DMS 273 (cell line): Measurements from ENCODE around the gene TMEM169.
A peak's percentile ranks its signal among the peaks of the same experiment; 100 is the strongest.
"Not testable (repeated sequence)": the region's sequence is repeated elsewhere in the genome, so short reads cannot be mapped to it uniquely, and the experiment has no call there.

Experiments
- DNase-seq: peaks from one replicate; lab custom pipeline; 2025; ENCODE audit not compliant: unreplicated experiment; lab: John Stamatoyannopoulos, UW

TMEM169 gene

DNA sequence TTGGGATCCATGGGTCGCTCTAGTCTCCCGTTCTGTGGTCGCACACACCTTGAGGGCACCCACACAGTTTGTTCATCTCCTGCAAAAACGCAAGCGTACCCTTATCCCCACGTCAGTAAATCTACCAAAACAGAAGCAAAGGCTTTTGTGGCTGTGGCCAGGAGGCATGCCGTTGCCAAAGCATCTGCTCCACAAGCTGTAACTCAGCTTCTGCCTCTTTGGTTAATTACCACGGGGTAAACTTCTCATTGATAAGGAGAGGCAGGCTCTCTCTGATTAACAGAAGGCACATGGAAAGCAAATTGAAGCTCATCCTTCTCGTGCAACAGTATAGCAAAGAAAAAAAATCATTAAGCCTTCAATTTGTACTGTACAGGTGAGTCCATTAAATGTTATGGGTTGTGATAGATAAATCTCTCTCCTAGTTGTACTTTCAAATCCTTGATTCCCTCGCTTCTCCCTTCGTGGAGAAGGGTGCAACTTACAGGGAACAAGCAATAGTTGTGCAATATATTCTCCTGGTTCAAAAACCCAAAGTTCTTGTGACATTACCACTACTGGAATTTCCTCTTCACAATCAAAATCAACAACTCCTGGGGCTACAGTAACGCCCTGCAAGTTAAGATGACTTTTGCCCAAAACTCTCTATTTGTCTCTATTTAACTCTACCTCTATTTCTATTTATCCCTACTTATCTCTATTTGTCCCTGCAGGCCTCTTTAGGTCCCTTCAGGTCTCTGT is 10.4 kb upstream of the TMEM169 start:
- DNase-seq: peak; percentile 42

GRCh38 chr2:216072473-216072872 is 9.2 kb upstream of the TMEM169 start:
- DNase-seq: no peak

DNA sequence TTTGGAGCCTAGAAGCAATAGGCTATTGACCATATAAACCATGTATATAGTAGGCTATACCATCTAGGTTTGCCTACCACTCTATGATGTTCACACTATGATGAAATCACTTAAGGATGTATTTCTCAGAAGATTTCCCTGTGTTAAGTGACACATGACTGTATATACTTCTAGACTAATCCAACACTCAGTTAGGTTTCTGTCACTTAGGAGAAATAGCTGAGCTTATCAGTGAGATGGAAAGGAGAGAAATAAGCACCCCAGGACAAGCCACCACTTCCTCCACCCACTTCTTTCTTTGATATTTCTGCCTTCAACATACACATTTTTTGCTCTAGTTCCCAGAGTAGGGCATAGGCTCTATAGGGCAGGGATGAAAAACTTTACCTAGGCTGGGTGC is 7.9 kb upstream of the TMEM169 start:
- no peak for DNase-seq

DNA sequence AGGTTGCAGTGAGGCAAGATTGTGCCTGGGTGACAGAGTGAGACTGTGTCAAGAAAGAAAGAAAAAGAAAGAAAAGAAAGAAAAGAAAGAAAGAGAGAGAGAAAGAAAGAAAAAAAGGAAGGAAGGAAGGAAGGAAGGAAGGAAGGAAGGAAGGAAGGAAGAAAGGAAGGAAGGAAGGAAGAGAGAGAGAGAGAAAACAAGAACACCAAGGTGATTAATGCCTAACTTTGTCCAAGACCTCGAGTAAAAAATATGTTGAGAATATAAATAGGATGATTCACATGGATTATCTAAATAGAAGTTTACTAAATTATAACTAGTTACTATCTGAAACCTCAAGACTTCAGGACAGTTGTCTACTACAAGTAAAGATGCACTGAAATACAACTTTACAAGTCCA is 7.3 kb upstream of the TMEM169 start:
- no peak for DNase-seq

DNA sequence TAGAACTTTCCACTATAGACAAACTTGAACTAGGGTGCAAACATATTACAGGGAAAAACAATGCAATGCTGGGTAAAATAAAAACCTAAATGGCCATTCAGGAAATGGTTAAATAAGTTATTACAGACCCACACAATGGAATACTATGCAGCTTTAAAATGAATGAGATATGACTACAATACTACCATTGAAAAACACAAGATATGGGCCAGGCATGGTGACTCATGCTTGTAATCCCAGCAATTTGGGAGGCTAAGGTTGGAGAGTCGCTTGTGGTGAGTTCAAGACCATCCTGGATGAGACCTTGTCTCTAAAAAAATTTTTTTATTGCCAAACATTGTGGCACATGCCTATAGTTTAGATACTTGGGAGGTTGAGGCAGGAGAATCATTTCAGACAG is 6.9 kb upstream of the TMEM169 start:
- DNase-seq: no peak

GRCh38 chr2:216075510-216076485 is 5.9 kb upstream of the TMEM169 start:
- DNase-seq: no peak

GRCh38 chr2:216078776-216079175 is 2.9 kb upstream of the TMEM169 start:
- DNase-seq: no peak

DNA sequence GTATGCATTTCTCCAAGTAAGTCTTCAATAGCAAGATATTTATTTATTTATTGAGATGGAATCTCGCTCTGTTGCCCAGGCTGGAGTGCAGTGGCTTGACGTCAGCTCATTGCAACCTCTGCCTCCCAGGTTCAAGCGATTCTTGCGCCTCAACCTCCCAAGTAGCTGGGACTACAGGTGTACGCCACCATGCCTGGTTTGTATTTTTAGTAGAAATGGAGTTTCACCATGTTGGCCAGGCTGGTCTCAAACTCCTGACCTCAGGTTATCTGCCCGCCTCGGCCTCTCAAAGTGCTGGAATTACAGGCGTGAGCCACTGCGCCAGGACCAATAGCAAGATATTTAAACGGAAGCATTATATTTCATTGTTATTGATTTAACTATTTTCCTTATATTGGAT is 1.7 kb upstream of the TMEM169 start:
- DNase-seq: not testable (repeated sequence)

DNA sequence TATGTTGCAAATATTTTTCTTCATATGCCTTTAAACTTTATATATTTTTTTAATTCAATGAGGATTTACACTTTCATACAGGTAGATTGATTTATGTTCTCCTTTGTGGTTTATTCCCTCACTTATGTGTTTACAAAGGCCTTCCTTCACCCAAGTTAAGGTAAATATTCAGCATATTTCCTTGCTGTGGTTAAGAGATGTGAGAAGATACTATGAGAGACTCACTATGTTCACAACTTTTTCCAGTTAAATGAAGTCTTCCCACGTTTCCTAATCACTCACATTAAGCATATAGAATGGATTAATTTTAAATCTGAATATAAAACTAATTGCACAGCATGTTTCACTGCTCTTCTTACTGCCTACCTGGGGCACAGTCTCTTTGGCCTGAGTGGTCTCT is 707 bp upstream of the TMEM169 start:
- DNase-seq: no peak

- DNase-seq: peak; percentile 56
These were observed 495 bp downstream of the TMEM169 start for GRCh38 chr2:216082117-216082711.

- peak; percentile 36 for DNase-seq
These were observed 1.1 kb downstream of the TMEM169 start for GRCh38 chr2:216082805-216083204.

DNA sequence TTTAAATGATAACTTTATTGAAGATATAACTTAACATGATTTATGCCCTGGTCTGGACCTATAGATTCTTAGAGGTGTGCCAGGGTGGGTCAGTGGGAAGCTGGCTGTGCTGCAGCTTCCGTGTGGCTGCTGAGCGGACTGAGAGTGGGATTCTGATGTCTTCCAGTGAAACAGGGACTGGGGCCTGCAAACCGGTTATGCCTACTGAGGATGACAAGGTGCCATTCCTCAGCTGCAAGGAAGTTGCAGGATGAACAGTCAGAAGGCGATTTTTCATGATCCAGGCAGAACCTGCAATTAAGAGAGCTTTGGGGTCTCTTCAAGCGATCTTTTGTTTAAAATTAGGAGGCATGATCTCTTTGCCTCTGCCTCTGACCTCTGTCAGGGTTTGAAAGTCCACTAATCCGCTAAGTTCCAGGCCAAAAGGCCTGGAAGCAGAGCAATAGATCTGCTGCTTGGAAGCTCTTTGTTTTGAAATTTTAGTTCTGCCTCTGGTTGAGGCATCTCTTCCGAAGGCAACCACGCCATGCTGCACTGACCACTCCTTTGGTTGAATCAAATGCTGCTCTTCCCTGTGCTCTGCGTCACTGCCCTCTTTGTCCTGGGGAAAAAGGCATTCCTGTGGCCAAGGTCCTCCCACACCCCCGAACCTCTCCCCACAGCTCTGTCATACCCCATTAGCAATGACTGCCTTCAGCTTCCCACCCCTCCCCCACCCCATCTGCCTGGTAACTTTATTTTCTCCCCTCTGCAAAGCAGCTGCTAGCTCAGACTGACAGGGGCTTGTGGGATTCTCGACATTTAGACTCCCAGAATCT is 2.0 kb downstream of the TMEM169 start:
- peak; percentile 89 for DNase-seq

DNA sequence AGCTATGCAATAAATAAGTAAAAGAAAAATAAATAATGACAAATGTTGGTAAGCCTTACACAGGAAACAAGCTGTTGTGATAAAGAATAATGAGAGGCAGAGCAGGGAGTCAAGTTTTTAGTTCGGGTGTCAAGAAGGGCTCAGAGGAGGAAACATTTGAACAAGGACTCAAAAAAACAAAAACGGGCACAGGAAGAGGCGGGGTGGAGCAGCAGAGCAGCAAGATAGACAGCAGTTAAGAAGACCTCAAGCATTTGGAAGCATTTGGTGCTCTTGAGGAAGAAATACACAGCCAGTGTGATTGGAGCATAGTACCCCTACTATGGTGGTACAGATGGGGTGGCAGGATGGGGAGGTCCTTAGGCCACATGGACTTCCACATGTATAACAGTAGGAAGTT is 2.8 kb downstream of the TMEM169 start:
- peak; percentile 40 for DNase-seq

GRCh38 chr2:216086207-216086893 is 4.6 kb downstream of the TMEM169 start:
- no peak for DNase-seq

DNA sequence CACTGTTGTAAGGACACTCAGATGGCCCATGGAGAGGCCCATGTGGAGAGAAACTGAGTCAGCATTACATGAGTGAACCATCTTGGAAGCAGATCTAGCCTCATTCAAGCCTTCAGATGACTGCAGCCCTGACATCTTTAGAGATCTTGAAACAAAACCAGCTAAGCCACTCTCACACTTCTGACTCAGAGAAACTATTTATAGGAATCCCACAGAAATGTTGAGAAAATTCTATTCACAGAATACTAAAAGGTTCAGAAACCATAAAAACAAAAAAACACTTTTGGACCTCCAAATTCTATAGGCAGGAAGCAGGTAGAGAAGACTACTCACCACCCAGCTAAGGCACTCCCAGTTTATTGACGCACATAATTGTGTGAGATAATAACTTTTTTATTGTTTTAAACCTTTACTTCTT is 8.7 kb downstream of the TMEM169 start:
- DNase-seq: no peak

- no peak for DNase-seq
These were observed 10.9 kb downstream of the TMEM169 start for GRCh38 chr2:216092646-216093045.

DNA sequence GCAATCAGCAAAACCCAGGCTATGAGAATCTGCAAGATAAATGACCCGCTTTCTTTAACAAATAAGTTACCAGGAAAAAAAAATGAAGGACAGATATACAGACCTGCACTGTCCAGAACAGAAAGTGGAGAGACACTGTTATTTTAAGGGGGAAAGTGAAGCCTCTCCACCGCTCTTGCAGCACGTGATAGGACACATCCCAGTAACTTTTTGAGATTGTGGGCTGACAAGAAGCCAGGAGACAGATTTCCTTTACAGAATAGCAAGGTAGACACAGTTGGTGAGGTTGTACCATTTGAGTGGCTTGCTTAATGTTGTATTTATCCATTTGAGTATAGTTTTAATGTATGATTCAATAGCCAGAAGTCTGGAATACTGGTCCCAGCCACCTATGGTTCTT is 13.0 kb downstream of the TMEM169 start:
- no peak for DNase-seq

- no peak for DNase-seq
These were observed 17.0 kb downstream of the TMEM169 start for GRCh38 chr2:216098421-216099334.

DNA sequence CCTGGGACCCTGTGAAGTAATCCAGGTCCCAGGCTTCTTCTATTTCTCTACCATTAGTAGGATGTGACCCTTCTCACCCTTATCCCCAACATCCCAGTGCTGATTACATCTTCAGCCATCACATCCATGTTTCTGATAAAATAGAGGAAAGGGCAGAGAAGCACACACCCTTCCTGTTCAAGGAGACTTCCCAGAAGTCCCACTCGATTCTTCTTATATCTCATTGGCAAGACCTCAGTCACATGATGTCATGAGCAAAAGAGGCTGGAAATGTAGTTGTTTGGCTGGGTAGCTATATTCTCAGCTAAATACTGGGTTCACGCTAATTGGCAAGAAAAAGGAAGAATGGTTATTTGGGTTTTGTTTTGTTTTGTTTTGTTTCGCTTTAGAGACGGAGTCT is 19.4 kb downstream of the TMEM169 start:
- no peak for DNase-seq
